CD4-positive, alpha-beta T cell (primary cell): ENCODE data around the gene RLN2. TPM values are rescaled to one million over a fixed set of nuclear protein-coding genes. Genes with fewer than 3 reads are reported as not detected.
A peak's percentile ranks its signal among the peaks of the same experiment; 100 is the strongest.

ENCODE experiments used
- ATAC-seq: fragments of 200-7000 bp; cut with Tn5 transposase; one replicate; pipeline ENCODE4 v1.10.0; 2022; ENCODE audit warnings: mild to moderate bottlenecking; ENCODE audit not compliant: poor library complexity
- CTCF ChIA-PET: fragments of 350-600 bp; sonication (Branson Sonifier 250); formaldehyde crosslinking; loops from one replicate; lab custom pipeline; 2021; ENCODE audit warnings: antibody characterized with exemption, inconsistent platforms; lab: Charles Lee
- POLR2A ChIA-PET: fragments of 350-600 bp; sonication (Branson Sonifier 250); formaldehyde crosslinking; loops from one replicate; lab custom pipeline; 2021; ENCODE audit warnings: antibody characterized with exemption, inconsistent platforms; lab: Charles Lee
- DNase-seq, 14 experiments: peaks; one replicate each; pipeline ENCODE4 v3.0.0-alpha.2; 2013 to 2020; ENCODE audit warnings: mixed read lengths in 2 of 14
- H3K27ac ChIP-seq, 2 donors: one replicate each; pipeline versions ENCODE4 v1.5.1 to v1.7.0; 2013; ENCODE audit warnings: low read length in 2 of 2, low read depth in 1 of 2, mild to moderate bottlenecking in 1 of 2
- H3K27me3 ChIP-seq, 2 experiments: 1 replicate in 1 of 2; 2 replicates in 1 of 2; pipeline versions ENCODE4 v1.6.1 to v1.7.0; 2013; ENCODE audit warnings: low read length in 2 of 2, control low read depth in 1 of 2, mild to moderate bottlenecking in 1 of 2, moderate library complexity in 1 of 2; ENCODE audit not compliant: insufficient read depth in 2 of 2, control insufficient read depth in 1 of 2
- H3K36me3 ChIP-seq: one replicate; pipeline ENCODE4 v1.6.1; 2013; ENCODE audit warnings: low read length, control low read depth; ENCODE audit not compliant: insufficient read depth
- H3K4me1 ChIP-seq: one replicate; pipeline ENCODE4 v1.6.1; 2013; ENCODE audit warnings: low read length, control low read depth; ENCODE audit not compliant: insufficient read depth
- H3K4me3 ChIP-seq: one replicate; pipeline ENCODE4 v1.5.1; 2013; ENCODE audit warnings: mild to moderate bottlenecking, low read length, moderate library complexity
- H3K9me3 ChIP-seq, 2 experiments: 1 replicate in 1 of 2; 2 replicates in 1 of 2; pipeline versions ENCODE4 v1.6.1 to v1.7.0; 2013; ENCODE audit warnings: low read length in 2 of 2, mild to moderate bottlenecking in 2 of 2, control low read depth in 1 of 2, moderate library complexity in 1 of 2; ENCODE audit not compliant: control insufficient read depth in 1 of 2, insufficient read depth in 1 of 2
- H3K27ac Mint-ChIP-seq: one replicate; pipeline ENCODE4 v1.8.0; 2020; ENCODE audit warnings: mixed read lengths
- H3K27me3 Mint-ChIP-seq: one replicate; pipeline ENCODE4 v1.8.0; 2021; ENCODE audit warnings: mixed read lengths
- H3K36me3 Mint-ChIP-seq: one replicate; pipeline ENCODE4 v1.8.0; 2021; ENCODE audit warnings: low read depth, mixed read lengths
- H3K4me1 Mint-ChIP-seq: one replicate; pipeline ENCODE4 v1.8.0; 2021; ENCODE audit warnings: low read depth, mixed read lengths
- H3K4me3 Mint-ChIP-seq: one replicate; pipeline ENCODE4 v1.8.0; 2020; ENCODE audit warnings: mild to moderate bottlenecking, mixed read lengths
- H3K9me3 Mint-ChIP-seq: one replicate; pipeline ENCODE4 v1.8.0; 2020; ENCODE audit warnings: mixed read lengths
- intact Hi-C, 2 experiments: fragments of 100-400 bp; cut with DNase I in 1 of 2; cut with micrococcal nuclease in 1 of 2; formaldehyde crosslinking; loops; one replicate each; pipeline versions ENCODE4 v1.15.1 to v1.9.0; 2023 to 2025; cut with DNase I, micrococcal nuclease
- total RNA-seq, 174 experiments: library from RNA in 2 of 174; stranded (reverse) in 2 of 174; gene quantifications; one replicate each; pipeline ENCODE4 v1.2.3 and lab custom pipeline; 2021 to 2026
- TF ChIP-seq, protein P1 (sequence below): fragments of 200-600 bp; IDR thresholded peaks from one replicate; pipeline ENCODE4 v1.8.0; 2022; ENCODE audit warnings: antibody characterized with exemption, mild to moderate bottlenecking

RLN2 gene
- total RNA-seq, 2 experiments from 2014 or later = 0.47 to 0.88 TPM

DNA sequence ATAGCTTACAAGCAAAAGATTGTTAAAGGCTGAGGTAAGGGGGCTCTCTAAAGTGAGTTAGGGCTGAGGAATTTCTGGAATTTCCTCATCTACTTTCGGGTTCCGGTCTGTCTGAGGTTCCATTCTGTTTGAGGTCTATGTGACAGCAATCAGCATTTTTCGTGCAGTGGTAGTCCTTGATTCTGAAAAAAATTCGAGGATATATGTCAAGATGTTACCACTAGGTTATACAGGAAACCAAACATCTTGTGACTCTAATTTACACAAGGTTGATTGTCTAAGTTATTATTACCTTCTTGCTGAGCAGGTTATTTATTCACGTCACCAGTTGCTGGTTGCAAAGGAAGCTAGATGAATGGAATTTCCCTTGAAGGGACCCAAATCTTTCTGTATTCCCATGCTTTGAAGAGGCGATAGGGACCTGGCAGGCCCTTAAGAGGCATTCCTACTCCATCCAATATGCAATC, 35.2 kb downstream of the RLN2 start:
- peaks cover 0 to 3% of the 10 kb centered on the region in 2 experiments for H3K9me3 ChIP-seq
- ChIA-PET CTCF (no interaction called here), POLR2A (no interaction called here)
- DNase-seq (no peak), ATAC-seq (no peak)
- Mint-ChIP-seq H3K4me1 (peaks cover 6% of the 10 kb centered on the region), H3K27ac (no peak overlapping the region), H3K9me3 (no peaks in the 10 kb centered on the region), H3K4me3 (no peak overlapping the region), H3K36me3 (no peaks in the 10 kb centered on the region), H3K27me3 (no peaks in the 10 kb centered on the region)
- intact Hi-C loops = no loop called here
- H3K27me3 ChIP-seq = no peaks in the 10 kb centered on the region
- H3K36me3 ChIP-seq = no peaks in the 10 kb centered on the region
- no peak overlapping the region for H3K27ac ChIP-seq
- TF ChIP-seq, protein P1, sequence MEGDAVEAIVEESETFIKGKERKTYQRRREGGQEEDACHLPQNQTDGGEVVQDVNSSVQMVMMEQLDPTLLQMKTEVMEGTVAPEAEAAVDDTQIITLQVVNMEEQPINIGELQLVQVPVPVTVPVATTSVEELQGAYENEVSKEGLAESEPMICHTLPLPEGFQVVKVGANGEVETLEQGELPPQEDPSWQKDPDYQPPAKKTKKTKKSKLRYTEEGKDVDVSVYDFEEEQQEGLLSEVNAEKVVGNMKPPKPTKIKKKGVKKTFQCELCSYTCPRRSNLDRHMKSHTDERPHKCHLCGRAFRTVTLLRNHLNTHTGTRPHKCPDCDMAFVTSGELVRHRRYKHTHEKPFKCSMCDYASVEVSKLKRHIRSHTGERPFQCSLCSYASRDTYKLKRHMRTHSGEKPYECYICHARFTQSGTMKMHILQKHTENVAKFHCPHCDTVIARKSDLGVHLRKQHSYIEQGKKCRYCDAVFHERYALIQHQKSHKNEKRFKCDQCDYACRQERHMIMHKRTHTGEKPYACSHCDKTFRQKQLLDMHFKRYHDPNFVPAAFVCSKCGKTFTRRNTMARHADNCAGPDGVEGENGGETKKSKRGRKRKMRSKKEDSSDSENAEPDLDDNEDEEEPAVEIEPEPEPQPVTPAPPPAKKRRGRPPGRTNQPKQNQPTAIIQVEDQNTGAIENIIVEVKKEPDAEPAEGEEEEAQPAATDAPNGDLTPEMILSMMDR = no peak
- H3K4me1 ChIP-seq = no peaks in the 10 kb centered on the region
- H3K4me3 ChIP-seq = no peak overlapping the region

DNA sequence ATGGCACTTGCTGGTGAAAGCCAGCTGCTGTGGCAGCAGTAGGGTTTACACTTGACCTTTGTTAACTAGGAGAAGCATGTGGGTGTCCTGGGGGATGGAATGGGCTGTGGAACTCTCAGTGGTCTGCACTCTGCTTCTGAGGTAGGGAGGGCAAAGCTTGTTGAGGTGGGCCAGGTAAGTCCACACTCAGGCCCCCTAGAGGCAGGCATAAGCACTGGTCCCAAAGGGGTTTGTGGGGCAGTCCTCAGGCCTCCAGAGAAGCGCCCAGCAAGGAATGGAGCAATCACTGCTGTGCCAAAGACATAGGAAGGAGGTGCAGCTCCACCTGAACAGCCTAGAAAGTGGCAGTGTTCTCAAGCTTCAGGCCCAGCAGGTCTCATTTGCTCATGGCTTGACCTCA, 38.6 kb downstream of the RLN2 start:
- no peak overlapping the region for H3K4me3 Mint-ChIP-seq
- CTCF ChIA-PET = no interaction called here
- no peaks in the 10 kb centered on the region for H3K9me3 Mint-ChIP-seq
- no peaks in the 10 kb centered on the region for H3K27me3 ChIP-seq
- no peaks in the 10 kb centered on the region for H3K36me3 Mint-ChIP-seq
- intact Hi-C loops = no loop called here
- H3K36me3 ChIP-seq = no peaks in the 10 kb centered on the region
- TF ChIP-seq, protein P1 = no peak
- peaks cover 0 to 3% of the 10 kb centered on the region in 2 experiments for H3K9me3 ChIP-seq
- no peak overlapping the region for H3K4me3 ChIP-seq
- no peaks in the 10 kb centered on the region for H3K27me3 Mint-ChIP-seq
- ATAC-seq (no peak), DNase-seq (no peak)
- no peak overlapping the region for H3K27ac ChIP-seq
- no peaks in the 10 kb centered on the region for H3K4me1 ChIP-seq
- H3K27ac Mint-ChIP-seq = no peak overlapping the region
- POLR2A ChIA-PET = no interaction called here
- peaks cover 14% of the 10 kb centered on the region for H3K4me1 Mint-ChIP-seq

DNA sequence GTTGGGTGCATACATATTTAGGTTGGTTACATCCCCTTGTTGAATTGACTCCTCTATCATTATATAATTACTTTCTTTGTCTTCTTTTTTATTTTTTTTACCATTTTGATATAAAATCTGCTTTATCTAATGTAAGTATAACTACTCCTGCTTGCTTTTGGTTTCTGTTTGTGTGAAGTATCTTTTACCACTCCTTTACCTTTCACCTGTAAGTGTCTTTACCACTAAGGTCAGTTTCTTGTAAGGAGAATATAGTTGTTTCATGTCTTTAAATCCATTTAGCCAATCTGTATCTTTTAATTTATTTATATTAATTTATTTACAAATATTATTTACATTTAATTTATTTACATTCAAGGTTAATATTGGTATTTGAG, 40.3 kb downstream of the RLN2 start:
- Mint-ChIP-seq H3K36me3 (no peaks in the 10 kb centered on the region), H3K27me3 (no peaks in the 10 kb centered on the region), H3K9me3 (no peaks in the 10 kb centered on the region), H3K4me3 (no peak overlapping the region), H3K4me1 (peaks cover 14% of the 10 kb centered on the region), H3K27ac (no peak overlapping the region)
- POLR2A ChIA-PET = no interaction called here
- CTCF ChIA-PET = no interaction called here
- Histone ChIP-seq H3K9me3 (no peaks in the 10 kb centered on the region), H3K36me3 (no peaks in the 10 kb centered on the region), H3K27me3 (no peaks in the 10 kb centered on the region), H3K27ac (no peak overlapping the region), H3K4me3 (no peak overlapping the region), H3K4me1 (no peaks in the 10 kb centered on the region)
- intact Hi-C loops = no loop called here
- ATAC-seq (no peak), DNase-seq (peak in 1 of 14 experiments; percentile 4)
- TF ChIP-seq, protein P1 = no peak
